Measurements from ENCODE around the gene MED8. TPM values are rescaled to one million over a fixed set of nuclear protein-coding genes. Genes with fewer than 3 reads are reported as not detected.

MED8 gene
- total and polyA plus RNA-seq, 10 of the 15 experiments (the other 5 are each of a cell fraction or from before 2014, with no cell fraction given): 20.2 to 61.7 (median 39.5) TPM

- TF ChIP-seq, protein P1, sequence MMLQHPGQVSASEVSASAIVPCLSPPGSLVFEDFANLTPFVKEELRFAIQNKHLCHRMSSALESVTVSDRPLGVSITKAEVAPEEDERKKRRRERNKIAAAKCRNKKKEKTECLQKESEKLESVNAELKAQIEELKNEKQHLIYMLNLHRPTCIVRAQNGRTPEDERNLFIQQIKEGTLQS (IDR thresholded peaks at IDR 0.05; ENCODE audit: borderline replicate concordance, extremely low read depth, low read depth, low read length): no peak
- TF ChIP-seq PAX5 (IDR thresholded peaks at IDR 0.05; ENCODE audit: borderline replicate concordance, low read depth, low read length): no peak
- TF ChIP-seq E2F8 (IDR thresholded peaks at IDR 0.05; ENCODE audit: low read depth, partially characterized antibody): no peak
These were observed 17.4 kb downstream of the MED8 start (continued) for GRCh38 chr1:43372172-43372571.

- intact Hi-C loops (cut with micrococcal nuclease; ENCODE audit: unreplicated experiment): no loop called here
- Histone ChIP-seq H3K79me2 (ENCODE audit: control insufficient read depth, insufficient read depth, low read length) (peaks cover 30% of the 10 kb centered on the region), H4K20me1 (ENCODE audit: control insufficient read depth, insufficient read depth) (no peaks in the 10 kb centered on the region), H3K4me2 (ENCODE audit: control insufficient read depth, insufficient read depth) (no peak overlapping the region), H2AFZ (ENCODE audit: control insufficient read depth, low read depth, low read length) (no peak overlapping the region), H3K36me3 (ENCODE audit: control insufficient read depth in 2 of 2, insufficient read depth in 2 of 2, low read length in 1 of 2) (peaks cover 0 to 1% of the 10 kb centered on the region in 2 experiments; a peak in 1 of 4 replicates), H3K4me1 (ENCODE audit: control insufficient read depth, insufficient read depth, low read length) (peaks cover 4% of the 10 kb centered on the region; the same call in 1 of the 2 replicates), H3K9ac (ENCODE audit: control insufficient read depth, insufficient read depth, low read length) (no peak overlapping the region), H3K4me3 (no peak overlapping the region), H3K27me3 (replicated peaks in 1 of 2; ENCODE audit: control insufficient read depth in 2 of 2, insufficient read depth in 2 of 2, low read length in 1 of 2) (no peaks in the 10 kb centered on the region), H3K27ac (ENCODE audit: control insufficient read depth, insufficient read depth) (no peak overlapping the region), H3K9me3 (replicated peaks; ENCODE audit: control insufficient read depth, insufficient read depth, low read length) (no peaks in the 10 kb centered on the region)
- RAD21 ChIA-PET (ENCODE audit: unreplicated experiment): no interaction called here
- POLR2A ChIA-PET: interaction anchor here (0.7 to 1.4 kb wide), 5 partner anchors 11 to 583 kb away, joined by 4 to 8 read pairs (median 6); partner anchors contain the start of genes MED8 and SZT2
- BruUV-seq (replicated peaks): no TSS peak
- WGBS (ENCODE audit: insufficient coverage, insufficient replicate concordance, low lambda C conversion rate, missing lambda C conversion rate): 70% methylated on average over 4 of the region's 4 CpGs
- TF ChIP-seq CEBPZ (IDR thresholded peaks at IDR 0.05; ENCODE audit: low read depth, low read length): no peak
- TF ChIP-seq, protein P2, sequence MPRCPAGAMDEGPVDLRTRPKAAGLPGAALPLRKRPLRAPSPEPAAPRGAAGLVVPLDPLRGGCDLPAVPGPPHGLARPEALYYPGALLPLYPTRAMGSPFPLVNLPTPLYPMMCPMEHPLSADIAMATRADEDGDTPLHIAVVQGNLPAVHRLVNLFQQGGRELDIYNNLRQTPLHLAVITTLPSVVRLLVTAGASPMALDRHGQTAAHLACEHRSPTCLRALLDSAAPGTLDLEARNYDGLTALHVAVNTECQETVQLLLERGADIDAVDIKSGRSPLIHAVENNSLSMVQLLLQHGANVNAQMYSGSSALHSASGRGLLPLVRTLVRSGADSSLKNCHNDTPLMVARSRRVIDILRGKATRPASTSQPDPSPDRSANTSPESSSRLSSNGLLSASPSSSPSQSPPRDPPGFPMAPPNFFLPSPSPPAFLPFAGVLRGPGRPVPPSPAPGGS (IDR thresholded peaks at IDR 0.05; ENCODE audit: borderline replicate concordance, insufficient read depth, low read depth, low read length, poor library complexity, severe bottlenecking): peak; percentile 48
- TF ChIP-seq ATF2 (IDR thresholded peaks at IDR 0.05; ENCODE audit: low read length): no peak
- no peak for TF ChIP-seq MEF2B (IDR thresholded peaks at IDR 0.05; ENCODE audit: partially characterized antibody, poor library complexity, severe bottlenecking)
- peak; percentile 41 for FAIRE-seq
- ATAC-seq: no peak
- no peak for DNase-seq (ENCODE audit: low read depth, low spot score)
- CTCF ChIA-PET: interaction anchor here (1.6 to 1.7 kb wide), 2 partner anchors 12 to 19 kb away, joined by 7 to 8 read pairs; partner anchors contain the start of genes CDC20, MED8 and SZT2
- in situ Hi-C loops (cut with MboI): no loop called here
- SMC1A ChIA-PET (ENCODE audit: uncharacterized antibody, unreplicated experiment): interaction anchor here (0.7 to 1.1 kb wide), 2 partner anchors 13 to 572 kb away, joined by 3 to 4 read pairs; no protein-coding TSS in a partner anchor
These were observed 19.0 kb downstream of the MED8 start for GRCh38 chr1:43370564-43370963.
